ENCODE data around the gene IRAK3.
"Not testable (repeated sequence)": the region's sequence is repeated elsewhere in the genome, so short reads cannot be mapped to it uniquely, and the experiment has no call there.

Gene IRAK3

GRCh38 chr12:66262737-66263136, 73.7 kb downstream of the IRAK3 start:
- DNase-seq (ENCODE audit: low spot score): no peak

GRCh38 chr12:66268562-66268961, 79.5 kb downstream of the IRAK3 start:
- DNase-seq (ENCODE audit: low spot score): no peak

GRCh38 chr12:66269142-66269541, 80.1 kb downstream of the IRAK3 start:
- DNase-seq (ENCODE audit: low spot score): no peak

- DNase-seq (ENCODE audit: low spot score): peak; percentile 27
These were observed 80.9 kb downstream of the IRAK3 start for GRCh38 chr12:66269757-66270383.

- no peak for DNase-seq (ENCODE audit: low spot score)
These were observed 81.6 kb downstream of the IRAK3 start for GRCh38 chr12:66270613-66271012.

GRCh38 chr12:66272650-66273049, 83.6 kb downstream of the IRAK3 start:
- no peak for DNase-seq (ENCODE audit: low spot score)

- DNase-seq (ENCODE audit: low spot score): no peak
These were observed 84.1 kb downstream of the IRAK3 start for GRCh38 chr12:66273147-66273546.

- no peak for DNase-seq (ENCODE audit: low spot score)
These were observed 86.0 kb downstream of the IRAK3 start for GRCh38 chr12:66275040-66275439.

GRCh38 chr12:66279123-66279712, 90.2 kb downstream of the IRAK3 start:
- DNase-seq (ENCODE audit: low spot score): no peak

- DNase-seq (ENCODE audit: low spot score): no peak
These were observed 91.5 kb downstream of the IRAK3 start for GRCh38 chr12:66280561-66280960.

GRCh38 chr12:66282244-66282643, 93.2 kb downstream of the IRAK3 start:
- no peak for DNase-seq (ENCODE audit: low spot score)

- no peak for DNase-seq (ENCODE audit: low spot score)
These were observed 98.3 kb downstream of the IRAK3 start for GRCh38 chr12:66287275-66287674.

GRCh38 chr12:66288121-66288520, 99.1 kb downstream of the IRAK3 start:
- DNase-seq (ENCODE audit: low spot score): no peak

- no peak for DNase-seq (ENCODE audit: low spot score)
These were observed 100.5 kb downstream of the IRAK3 start for GRCh38 chr12:66289485-66289884.

GRCh38 chr12:66290716-66291200, 101.7 kb downstream of the IRAK3 start:
- DNase-seq (ENCODE audit: low spot score): no peak

- DNase-seq (ENCODE audit: low spot score): no peak
These were observed 107.2 kb downstream of the IRAK3 start for GRCh38 chr12:66296176-66296683.

GRCh38 chr12:66297080-66297479, 108.1 kb downstream of the IRAK3 start:
- no peak for DNase-seq (ENCODE audit: low spot score)

- DNase-seq (ENCODE audit: low spot score): no peak
These were observed 108.9 kb downstream of the IRAK3 start for GRCh38 chr12:66297923-66298322.

GRCh38 chr12:66301944-66302826, 113.2 kb downstream of the IRAK3 start, which contains the start of gene HELB:
Gene HELB, plus strand, starts transcription at chr12:66302493. Its CDS starts 111 bp downstream, at chr12:66302604.
- DNase-seq (ENCODE audit: low spot score): peak; percentile 93

GRCh38 chr12:66302827-66303169, 113.8 kb downstream of the IRAK3 start:
- no peak for DNase-seq (ENCODE audit: low spot score)

- not testable (repeated sequence) for DNase-seq (ENCODE audit: low spot score)
These were observed 114.3 kb downstream of the IRAK3 start for GRCh38 chr12:66303316-66303804.
